CD4-positive, alpha-beta T cell (primary cell): Measurements from ENCODE around the gene SKIDA1. TPM values are rescaled to one million over a fixed set of nuclear protein-coding genes. Genes with fewer than 3 reads are reported as not detected.

Experiments
- ATAC-seq: fragments of 200-7000 bp; cut with Tn5 transposase; one replicate; pipeline ENCODE4 v1.10.0; 2022; ENCODE audit warnings: mild to moderate bottlenecking; ENCODE audit not compliant: poor library complexity
- CTCF ChIA-PET: fragments of 350-600 bp; sonication (Branson Sonifier 250); formaldehyde crosslinking; loops from one replicate; lab custom pipeline; 2021; ENCODE audit warnings: antibody characterized with exemption, inconsistent platforms; lab: Charles Lee
- POLR2A ChIA-PET: fragments of 350-600 bp; sonication (Branson Sonifier 250); formaldehyde crosslinking; loops from one replicate; lab custom pipeline; 2021; ENCODE audit warnings: antibody characterized with exemption, inconsistent platforms; lab: Charles Lee
- DNase-seq, 14 experiments: peaks; one replicate each; pipeline ENCODE4 v3.0.0-alpha.2; 2013 to 2020; ENCODE audit warnings: mixed read lengths in 2 of 14
- H3K27ac ChIP-seq, 2 donors: one replicate each; pipeline versions ENCODE4 v1.5.1 to v1.7.0; 2013; ENCODE audit warnings: low read length in 2 of 2, low read depth in 1 of 2, mild to moderate bottlenecking in 1 of 2
- H3K27me3 ChIP-seq, 2 experiments: 1 replicate in 1 of 2; 2 replicates in 1 of 2; pipeline versions ENCODE4 v1.6.1 to v1.7.0; 2013; ENCODE audit warnings: low read length in 2 of 2, control low read depth in 1 of 2, mild to moderate bottlenecking in 1 of 2, moderate library complexity in 1 of 2; ENCODE audit not compliant: insufficient read depth in 2 of 2, control insufficient read depth in 1 of 2
- H3K36me3 ChIP-seq: one replicate; pipeline ENCODE4 v1.6.1; 2013; ENCODE audit warnings: low read length, control low read depth; ENCODE audit not compliant: insufficient read depth
- H3K4me1 ChIP-seq: one replicate; pipeline ENCODE4 v1.6.1; 2013; ENCODE audit warnings: low read length, control low read depth; ENCODE audit not compliant: insufficient read depth
- H3K4me3 ChIP-seq: one replicate; pipeline ENCODE4 v1.5.1; 2013; ENCODE audit warnings: mild to moderate bottlenecking, low read length, moderate library complexity
- H3K9me3 ChIP-seq, 2 experiments: 1 replicate in 1 of 2; 2 replicates in 1 of 2; pipeline versions ENCODE4 v1.6.1 to v1.7.0; 2013; ENCODE audit warnings: low read length in 2 of 2, mild to moderate bottlenecking in 2 of 2, control low read depth in 1 of 2, moderate library complexity in 1 of 2; ENCODE audit not compliant: control insufficient read depth in 1 of 2, insufficient read depth in 1 of 2
- H3K27ac Mint-ChIP-seq: one replicate; pipeline ENCODE4 v1.8.0; 2020; ENCODE audit warnings: mixed read lengths
- H3K27me3 Mint-ChIP-seq: one replicate; pipeline ENCODE4 v1.8.0; 2021; ENCODE audit warnings: mixed read lengths
- H3K36me3 Mint-ChIP-seq: one replicate; pipeline ENCODE4 v1.8.0; 2021; ENCODE audit warnings: low read depth, mixed read lengths
- H3K4me1 Mint-ChIP-seq: one replicate; pipeline ENCODE4 v1.8.0; 2021; ENCODE audit warnings: low read depth, mixed read lengths
- H3K4me3 Mint-ChIP-seq: one replicate; pipeline ENCODE4 v1.8.0; 2020; ENCODE audit warnings: mild to moderate bottlenecking, mixed read lengths
- H3K9me3 Mint-ChIP-seq: one replicate; pipeline ENCODE4 v1.8.0; 2020; ENCODE audit warnings: mixed read lengths
- intact Hi-C, 2 experiments: fragments of 100-400 bp; cut with DNase I in 1 of 2; cut with micrococcal nuclease in 1 of 2; formaldehyde crosslinking; loops; one replicate each; pipeline versions ENCODE4 v1.15.1 to v1.9.0; 2023 to 2025; cut with DNase I, micrococcal nuclease
- total RNA-seq, 174 experiments: library from RNA in 2 of 174; stranded (reverse) in 2 of 174; gene quantifications; one replicate each; pipeline ENCODE4 v1.2.3 and lab custom pipeline; 2021 to 2026
- TF ChIP-seq, protein P1 (sequence below): fragments of 200-600 bp; IDR thresholded peaks from one replicate; pipeline ENCODE4 v1.8.0; 2022; ENCODE audit warnings: antibody characterized with exemption, mild to moderate bottlenecking

SKIDA1 gene
- total RNA-seq, 2 experiments from 2014 or later = 0.22 to 0.25 TPM

- Histone ChIP-seq H3K27me3 (peaks cover 53 to 76% of the 10 kb centered on the region in 2 experiments), H3K4me3 (no peak overlapping the region), H3K4me1 (peaks cover 39% of the 10 kb centered on the region), H3K9me3 (peaks cover 0 to 7% of the 10 kb centered on the region in 2 experiments), H3K36me3 (no peaks in the 10 kb centered on the region), H3K27ac (no peak overlapping the region)
- no peaks in the 10 kb centered on the region for H3K36me3 Mint-ChIP-seq
- CTCF ChIA-PET = interaction anchor here (1.6 kb wide), 1 partner anchor 23 kb away, joined by 16 read pairs; no protein-coding TSS in a partner anchor
- peak overlapping the region; percentile 85 for H3K4me3 Mint-ChIP-seq
- peak in 1 of 14 experiments; percentile 27 for DNase-seq
- no peaks in the 10 kb centered on the region for H3K9me3 Mint-ChIP-seq
- intact Hi-C loops = loop anchor here in 1 of 2 experiments (5.0 kb wide), 1 partner anchor 823 kb away; no protein-coding TSS in a partner anchor
- peak overlapping the region; percentile 48 for H3K27ac Mint-ChIP-seq
- no peak for ATAC-seq
- peaks cover 44% of the 10 kb centered on the region for H3K4me1 Mint-ChIP-seq
- TF ChIP-seq, protein P1, sequence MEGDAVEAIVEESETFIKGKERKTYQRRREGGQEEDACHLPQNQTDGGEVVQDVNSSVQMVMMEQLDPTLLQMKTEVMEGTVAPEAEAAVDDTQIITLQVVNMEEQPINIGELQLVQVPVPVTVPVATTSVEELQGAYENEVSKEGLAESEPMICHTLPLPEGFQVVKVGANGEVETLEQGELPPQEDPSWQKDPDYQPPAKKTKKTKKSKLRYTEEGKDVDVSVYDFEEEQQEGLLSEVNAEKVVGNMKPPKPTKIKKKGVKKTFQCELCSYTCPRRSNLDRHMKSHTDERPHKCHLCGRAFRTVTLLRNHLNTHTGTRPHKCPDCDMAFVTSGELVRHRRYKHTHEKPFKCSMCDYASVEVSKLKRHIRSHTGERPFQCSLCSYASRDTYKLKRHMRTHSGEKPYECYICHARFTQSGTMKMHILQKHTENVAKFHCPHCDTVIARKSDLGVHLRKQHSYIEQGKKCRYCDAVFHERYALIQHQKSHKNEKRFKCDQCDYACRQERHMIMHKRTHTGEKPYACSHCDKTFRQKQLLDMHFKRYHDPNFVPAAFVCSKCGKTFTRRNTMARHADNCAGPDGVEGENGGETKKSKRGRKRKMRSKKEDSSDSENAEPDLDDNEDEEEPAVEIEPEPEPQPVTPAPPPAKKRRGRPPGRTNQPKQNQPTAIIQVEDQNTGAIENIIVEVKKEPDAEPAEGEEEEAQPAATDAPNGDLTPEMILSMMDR = no peak
- POLR2A ChIA-PET = interaction anchor here (0.6 to 1.7 kb wide), 7 partner anchors 9 to 1091 kb away, joined by 3 to 19 read pairs (median 5); partner anchors contain the start of gene MLLT10
- H3K27me3 Mint-ChIP-seq = peaks cover 89% of the 10 kb centered on the region
These were observed 6.7 kb downstream of the SKIDA1 start for GRCh38 chr10:21518641-21519396.

DNA sequence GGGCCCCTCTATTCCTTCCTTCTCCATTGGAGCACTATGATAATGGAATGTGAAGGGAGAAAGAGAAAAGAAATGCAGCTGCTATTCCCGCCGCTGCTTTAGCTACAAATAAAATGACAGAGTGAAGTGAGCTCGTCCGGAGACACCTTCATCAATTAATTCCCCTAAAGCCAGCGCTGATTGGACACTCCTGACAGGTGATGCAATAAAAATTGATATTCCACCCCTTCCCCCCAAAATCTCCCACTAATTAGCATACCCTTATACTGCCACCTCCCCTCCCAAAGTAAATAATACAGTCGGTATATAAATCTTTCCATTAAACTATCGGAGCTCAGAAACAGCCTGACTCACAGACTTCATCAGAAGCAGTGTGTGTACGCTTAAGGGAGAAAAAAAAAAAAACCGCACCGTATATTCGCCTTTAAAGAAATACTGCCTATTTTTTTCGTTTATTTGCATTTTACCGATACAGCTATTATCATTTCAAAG is 7.3 kb downstream of the SKIDA1 start:
- DNase-seq = peak in 2 of 14 experiments; percentile 50 to 54
- Histone ChIP-seq H3K27ac (no peak overlapping the region), H3K4me1 (peaks cover 39% of the 10 kb centered on the region), H3K36me3 (no peaks in the 10 kb centered on the region), H3K27me3 (peaks cover 53 to 79% of the 10 kb centered on the region in 2 experiments), H3K9me3 (peaks cover 0 to 7% of the 10 kb centered on the region in 2 experiments), H3K4me3 (no peak overlapping the region)
- peak overlapping the region; percentile 85 for H3K4me3 Mint-ChIP-seq
- intact Hi-C loops = loop anchor here in 1 of 2 experiments (5.0 kb wide), 1 partner anchor 824 kb away; no protein-coding TSS in a partner anchor
- peak overlapping the region; percentile 48 for H3K27ac Mint-ChIP-seq
- POLR2A ChIA-PET = interaction anchor here (0.6 to 1.7 kb wide), 8 partner anchors 9 to 1704 kb away, joined by 3 to 19 read pairs (median 4); partner anchors contain the start of gene MLLT10
- CTCF ChIA-PET = interaction anchor here (0.6 to 1.6 kb wide), 2 partner anchors 22 to 435 kb away, joined by 4 to 16 read pairs; no protein-coding TSS in a partner anchor
- H3K9me3 Mint-ChIP-seq = no peaks in the 10 kb centered on the region
- ATAC-seq = peak; percentile 50
- TF ChIP-seq, protein P1 = no peak
- peaks cover 44% of the 10 kb centered on the region for H3K4me1 Mint-ChIP-seq
- H3K27me3 Mint-ChIP-seq = peaks cover 88% of the 10 kb centered on the region
- no peaks in the 10 kb centered on the region for H3K36me3 Mint-ChIP-seq
